CD4-positive, alpha-beta T cell (primary cell): ENCODE data around the gene HBS1L. TPM values are rescaled to one million over a fixed set of nuclear protein-coding genes. Genes with fewer than 3 reads are reported as not detected.

ENCODE experiments used
- ATAC-seq: fragments of 200-7000 bp; cut with Tn5 transposase; one replicate; pipeline ENCODE4 v1.10.0; 2022; ENCODE audit warnings: mild to moderate bottlenecking; ENCODE audit not compliant: poor library complexity
- CTCF ChIA-PET: fragments of 350-600 bp; sonication (Branson Sonifier 250); formaldehyde crosslinking; loops from one replicate; lab custom pipeline; 2021; ENCODE audit warnings: antibody characterized with exemption, inconsistent platforms; lab: Charles Lee
- POLR2A ChIA-PET: fragments of 350-600 bp; sonication (Branson Sonifier 250); formaldehyde crosslinking; loops from one replicate; lab custom pipeline; 2021; ENCODE audit warnings: antibody characterized with exemption, inconsistent platforms; lab: Charles Lee
- DNase-seq, 14 experiments: peaks; one replicate each; pipeline ENCODE4 v3.0.0-alpha.2; 2013 to 2020; ENCODE audit warnings: mixed read lengths in 2 of 14
- H3K27ac ChIP-seq, 2 donors: one replicate each; pipeline versions ENCODE4 v1.5.1 to v1.7.0; 2013; ENCODE audit warnings: low read length in 2 of 2, low read depth in 1 of 2, mild to moderate bottlenecking in 1 of 2
- H3K27me3 ChIP-seq, 2 experiments: 1 replicate in 1 of 2; 2 replicates in 1 of 2; pipeline versions ENCODE4 v1.6.1 to v1.7.0; 2013; ENCODE audit warnings: low read length in 2 of 2, control low read depth in 1 of 2, mild to moderate bottlenecking in 1 of 2, moderate library complexity in 1 of 2; ENCODE audit not compliant: insufficient read depth in 2 of 2, control insufficient read depth in 1 of 2
- H3K36me3 ChIP-seq: one replicate; pipeline ENCODE4 v1.6.1; 2013; ENCODE audit warnings: low read length, control low read depth; ENCODE audit not compliant: insufficient read depth
- H3K4me1 ChIP-seq: one replicate; pipeline ENCODE4 v1.6.1; 2013; ENCODE audit warnings: low read length, control low read depth; ENCODE audit not compliant: insufficient read depth
- H3K4me3 ChIP-seq: one replicate; pipeline ENCODE4 v1.5.1; 2013; ENCODE audit warnings: mild to moderate bottlenecking, low read length, moderate library complexity
- H3K9me3 ChIP-seq, 2 experiments: 1 replicate in 1 of 2; 2 replicates in 1 of 2; pipeline versions ENCODE4 v1.6.1 to v1.7.0; 2013; ENCODE audit warnings: low read length in 2 of 2, mild to moderate bottlenecking in 2 of 2, control low read depth in 1 of 2, moderate library complexity in 1 of 2; ENCODE audit not compliant: control insufficient read depth in 1 of 2, insufficient read depth in 1 of 2
- H3K27ac Mint-ChIP-seq: one replicate; pipeline ENCODE4 v1.8.0; 2020; ENCODE audit warnings: mixed read lengths
- H3K27me3 Mint-ChIP-seq: one replicate; pipeline ENCODE4 v1.8.0; 2021; ENCODE audit warnings: mixed read lengths
- H3K36me3 Mint-ChIP-seq: one replicate; pipeline ENCODE4 v1.8.0; 2021; ENCODE audit warnings: low read depth, mixed read lengths
- H3K4me1 Mint-ChIP-seq: one replicate; pipeline ENCODE4 v1.8.0; 2021; ENCODE audit warnings: low read depth, mixed read lengths
- H3K4me3 Mint-ChIP-seq: one replicate; pipeline ENCODE4 v1.8.0; 2020; ENCODE audit warnings: mild to moderate bottlenecking, mixed read lengths
- H3K9me3 Mint-ChIP-seq: one replicate; pipeline ENCODE4 v1.8.0; 2020; ENCODE audit warnings: mixed read lengths
- CTCF ChIP-seq: fragments of 200-600 bp; IDR thresholded peaks from one replicate; pipeline ENCODE4 v1.8.0; 2022; ENCODE audit warnings: antibody characterized with exemption, mild to moderate bottlenecking
- intact Hi-C, 2 experiments: fragments of 100-400 bp; cut with DNase I in 1 of 2; cut with micrococcal nuclease in 1 of 2; formaldehyde crosslinking; loops; one replicate each; pipeline versions ENCODE4 v1.15.1 to v1.9.0; 2023 to 2025; cut with DNase I, micrococcal nuclease
- total RNA-seq, 174 experiments: library from RNA in 2 of 174; stranded (reverse) in 2 of 174; gene quantifications; one replicate each; pipeline ENCODE4 v1.2.3 and lab custom pipeline; 2021 to 2026

The HBS1L gene
- total RNA-seq, 2 experiments from 2014 or later: 106 to 117 TPM

- DNase-seq (no peak), ATAC-seq (no peak)
- Mint-ChIP-seq H3K9me3 (no peaks in the 10 kb centered on the region), H3K36me3 (no peaks in the 10 kb centered on the region), H3K4me3 (no peak overlapping the region), H3K4me1 (no peaks in the 10 kb centered on the region), H3K27me3 (no peaks in the 10 kb centered on the region), H3K27ac (no peak overlapping the region)
- Histone ChIP-seq H3K4me3 (no peak overlapping the region), H3K36me3 (no peaks in the 10 kb centered on the region), H3K4me1 (no peaks in the 10 kb centered on the region), H3K27me3 (no peaks in the 10 kb centered on the region), H3K27ac (no peak overlapping the region), H3K9me3 (no peaks in the 10 kb centered on the region)
- POLR2A ChIA-PET: no interaction called here
- CTCF ChIA-PET: no interaction called here
- no peak for TF ChIP-seq CTCF
- intact Hi-C loops: loop anchor here in 1 of 2 experiments (10.0 kb wide), 1 partner anchor 368 kb away; no protein-coding TSS in a partner anchor
Observed at GRCh38 chr6:135066397-135066796, 11.8 kb upstream of the HBS1L start.

- intact Hi-C loops: loop anchor here in 1 of 2 experiments (10.0 kb wide), 1 partner anchor 370 kb away; no protein-coding TSS in a partner anchor
- POLR2A ChIA-PET: no interaction called here
Observed at GRCh38 chr6:135064586-135064985, 10.0 kb upstream of the HBS1L start.

GRCh38 chr6:135063926-135064325 lies 9.3 kb upstream of the HBS1L start:
- Histone ChIP-seq H3K4me1 (no peaks in the 10 kb centered on the region), H3K27me3 (no peaks in the 10 kb centered on the region), H3K9me3 (no peaks in the 10 kb centered on the region), H3K27ac (no peak overlapping the region), H3K36me3 (no peaks in the 10 kb centered on the region), H3K4me3 (no peak overlapping the region)
- Mint-ChIP-seq H3K9me3 (no peaks in the 10 kb centered on the region), H3K4me1 (no peaks in the 10 kb centered on the region), H3K27ac (no peak overlapping the region), H3K27me3 (no peaks in the 10 kb centered on the region), H3K36me3 (no peaks in the 10 kb centered on the region), H3K4me3 (no peak overlapping the region)
- ChIA-PET CTCF (interaction anchor here (0.6 to 0.9 kb wide), 2 partner anchors 16 to 81 kb away, joined by 3 read pairs; no protein-coding TSS in a partner anchor), POLR2A (no interaction called here)
- TF ChIP-seq CTCF: no peak
- intact Hi-C loops: loop anchor here in 1 of 2 experiments (10.0 kb wide), 1 partner anchor 371 kb away; no protein-coding TSS in a partner anchor
- DNase-seq: no peak
- no peak for ATAC-seq

More at GRCh38 chr6:135064586-135064985, 10.0 kb upstream of the HBS1L start:
- no peaks in the 10 kb centered on the region for H3K27me3 ChIP-seq
- CTCF ChIA-PET: no interaction called here
- H3K4me1 ChIP-seq: no peaks in the 10 kb centered on the region
- H3K36me3 ChIP-seq: no peaks in the 10 kb centered on the region
- no peak for ATAC-seq
- Mint-ChIP-seq H3K36me3 (no peaks in the 10 kb centered on the region), H3K27me3 (no peaks in the 10 kb centered on the region), H3K27ac (no peak overlapping the region), H3K4me3 (no peak overlapping the region), H3K4me1 (no peaks in the 10 kb centered on the region), H3K9me3 (no peaks in the 10 kb centered on the region)
- H3K4me3 ChIP-seq: no peak overlapping the region
- no peak for TF ChIP-seq CTCF
- H3K27ac ChIP-seq: no peak overlapping the region
- DNase-seq: no peak
- no peaks in the 10 kb centered on the region for H3K9me3 ChIP-seq
